ENCODE results near the gene IZUMO2. TPM values are rescaled to one million over a fixed set of nuclear protein-coding genes. Genes with fewer than 3 reads are reported as not detected.

The IZUMO2 gene
- total and polyA plus RNA-seq, 5 donors from 2014 or later, result not detected

- Mint-ChIP-seq H3K9me3 (peaks cover 0 to 8% (median 2%) of the 10 kb centered on the region in 7 donors), H3K36me3 (peaks cover 5% of the 10 kb centered on the region), H3K4me1 (peaks cover 0 to 2% (median 0%) of the 10 kb centered on the region in 4 donors), H3K27ac (no peak overlapping the region), H3K4me3 (no peak overlapping the region), H3K27me3 (peaks cover 16% of the 10 kb centered on the region)
- H3K36me3 ChIP-seq (ENCODE audit: control insufficient read depth, insufficient read depth, low read length), result no peaks in the 10 kb centered on the region
- H3K27ac ChIP-seq (ENCODE audit: insufficient read depth, low read length, poor library complexity, severe bottlenecking), result no peak overlapping the region
- no peaks in the 10 kb centered on the region for H3K9me3 ChIP-seq (ENCODE audit: control insufficient read depth in 2 of 2, low read length in 2 of 2)
- no peaks in the 10 kb centered on the region for H3K27me3 ChIP-seq (ENCODE audit: control insufficient read depth, insufficient read depth, low read length)
- ATAC-seq (ENCODE audit: low read depth in 2 of 2), result no peak
- H3K4me1 ChIP-seq (ENCODE audit: control insufficient read depth, insufficient read depth, low read length, poor library complexity, severe bottlenecking), result no peaks in the 10 kb centered on the region
- H3K4me3 ChIP-seq (ENCODE audit: low read depth, low read length), result no peak overlapping the region
- DNase-seq, result no peak
Observed at GRCh38 chr19:50196322-50196932, 33.3 kb upstream of the IZUMO2 start.

- no peaks in the 10 kb centered on the region for H3K36me3 ChIP-seq (ENCODE audit: control insufficient read depth, insufficient read depth, low read length)
- no peak overlapping the region for H3K27ac ChIP-seq (ENCODE audit: insufficient read depth, low read length, poor library complexity, severe bottlenecking)
- peaks cover 22% of the 10 kb centered on the region for H3K27me3 Mint-ChIP-seq
- no peak overlapping the region for H3K27ac Mint-ChIP-seq
- H3K27me3 ChIP-seq (ENCODE audit: control insufficient read depth, insufficient read depth, low read length), result no peaks in the 10 kb centered on the region
- ATAC-seq (ENCODE audit: low read depth in 2 of 2), result no peak
- no peak for DNase-seq
- H3K4me1 Mint-ChIP-seq, result peaks cover 0 to 2% (median 0%) of the 10 kb centered on the region in 4 donors
- peaks cover 5% of the 10 kb centered on the region for H3K36me3 Mint-ChIP-seq
- no peaks in the 10 kb centered on the region for H3K9me3 ChIP-seq (ENCODE audit: control insufficient read depth in 2 of 2, low read length in 2 of 2)
- no peaks in the 10 kb centered on the region for H3K4me1 ChIP-seq (ENCODE audit: control insufficient read depth, insufficient read depth, low read length, poor library complexity, severe bottlenecking)
- peak overlapping the region in 1 of 4 donors; percentile 69 for H3K4me3 Mint-ChIP-seq
- H3K9me3 Mint-ChIP-seq, result peaks cover 0 to 7% (median 2%) of the 10 kb centered on the region in 7 donors
- no peak overlapping the region for H3K4me3 ChIP-seq (ENCODE audit: low read depth, low read length)
Observed at GRCh38 chr19:50195224-50195623, 32.1 kb upstream of the IZUMO2 start.

- Mint-ChIP-seq H3K36me3 (peaks cover 5% of the 10 kb centered on the region), H3K9me3 (peaks cover 0 to 6% (median 2%) of the 10 kb centered on the region in 7 donors), H3K4me1 (peaks cover 0 to 2% (median 0%) of the 10 kb centered on the region in 4 donors), H3K27ac (no peak overlapping the region), H3K4me3 (no peak overlapping the region), H3K27me3 (peaks cover 13% of the 10 kb centered on the region)
- Histone ChIP-seq H3K9me3 (ENCODE audit: control insufficient read depth in 2 of 2, low read length in 2 of 2) (no peaks in the 10 kb centered on the region), H3K4me1 (ENCODE audit: control insufficient read depth, insufficient read depth, low read length, poor library complexity, severe bottlenecking) (no peaks in the 10 kb centered on the region), H3K27ac (ENCODE audit: insufficient read depth, low read length, poor library complexity, severe bottlenecking) (no peak overlapping the region), H3K27me3 (ENCODE audit: control insufficient read depth, insufficient read depth, low read length) (no peaks in the 10 kb centered on the region), H3K36me3 (ENCODE audit: control insufficient read depth, insufficient read depth, low read length) (no peaks in the 10 kb centered on the region), H3K4me3 (ENCODE audit: low read depth, low read length) (no peak overlapping the region)
- DNase-seq (no peak), ATAC-seq (ENCODE audit: low read depth in 2 of 2) (no peak)
Observed at GRCh38 chr19:50192463-50193211, 29.6 kb upstream of the IZUMO2 start.

GRCh38 chr19:50191216-50191615 lies 28.1 kb upstream of the IZUMO2 start:
- Mint-ChIP-seq H3K4me1 (peaks cover 0 to 2% (median 0%) of the 10 kb centered on the region in 4 donors), H3K27ac (no peak overlapping the region), H3K27me3 (peaks cover 13% of the 10 kb centered on the region), H3K4me3 (no peak overlapping the region), H3K36me3 (peaks cover 5% of the 10 kb centered on the region), H3K9me3 (peaks cover 0 to 6% (median 0%) of the 10 kb centered on the region in 7 donors)
- Histone ChIP-seq H3K27ac (ENCODE audit: insufficient read depth, low read length, poor library complexity, severe bottlenecking) (no peak overlapping the region), H3K4me3 (ENCODE audit: low read depth, low read length) (no peak overlapping the region), H3K27me3 (ENCODE audit: control insufficient read depth, insufficient read depth, low read length) (no peaks in the 10 kb centered on the region), H3K9me3 (ENCODE audit: control insufficient read depth in 2 of 2, low read length in 2 of 2) (no peaks in the 10 kb centered on the region), H3K4me1 (ENCODE audit: control insufficient read depth, insufficient read depth, low read length, poor library complexity, severe bottlenecking) (no peaks in the 10 kb centered on the region), H3K36me3 (ENCODE audit: control insufficient read depth, insufficient read depth, low read length) (no peaks in the 10 kb centered on the region)
- ATAC-seq (ENCODE audit: low read depth in 2 of 2), result no peak
- no peak for DNase-seq

GRCh38 chr19:50190439-50190891 lies 27.4 kb upstream of the IZUMO2 start:
- Histone ChIP-seq H3K9me3 (ENCODE audit: control insufficient read depth in 2 of 2, low read length in 2 of 2) (no peaks in the 10 kb centered on the region), H3K4me1 (ENCODE audit: control insufficient read depth, insufficient read depth, low read length, poor library complexity, severe bottlenecking) (no peaks in the 10 kb centered on the region), H3K36me3 (ENCODE audit: control insufficient read depth, insufficient read depth, low read length) (no peaks in the 10 kb centered on the region), H3K27ac (ENCODE audit: insufficient read depth, low read length, poor library complexity, severe bottlenecking) (no peak overlapping the region), H3K27me3 (ENCODE audit: control insufficient read depth, insufficient read depth, low read length) (no peaks in the 10 kb centered on the region), H3K4me3 (ENCODE audit: low read depth, low read length) (no peak overlapping the region)
- ATAC-seq (ENCODE audit: low read depth in 2 of 2), result no peak
- Mint-ChIP-seq H3K9me3 (peaks cover 0 to 5% (median 0%) of the 10 kb centered on the region in 7 donors), H3K4me3 (no peak overlapping the region), H3K36me3 (peaks cover 5% of the 10 kb centered on the region), H3K27ac (no peak overlapping the region), H3K4me1 (peaks cover 0 to 2% (median 0%) of the 10 kb centered on the region in 4 donors), H3K27me3 (peaks cover 13% of the 10 kb centered on the region)
- no peak for DNase-seq

- no peak overlapping the region for H3K4me3 Mint-ChIP-seq
Observed at GRCh38 chr19:50189331-50189730, 26.2 kb upstream of the IZUMO2 start.

GRCh38 chr19:50187937-50188336 lies 24.9 kb upstream of the IZUMO2 start:
- Mint-ChIP-seq H3K9me3 (peaks cover 0 to 3% (median 0%) of the 10 kb centered on the region in 7 donors), H3K36me3 (peaks cover 5% of the 10 kb centered on the region), H3K4me3 (no peak overlapping the region), H3K27me3 (peaks cover 13% of the 10 kb centered on the region), H3K4me1 (peaks cover 0 to 2% (median 0%) of the 10 kb centered on the region in 4 donors), H3K27ac (no peak overlapping the region)
- H3K27me3 ChIP-seq (ENCODE audit: control insufficient read depth, insufficient read depth, low read length), result no peaks in the 10 kb centered on the region
- H3K9me3 ChIP-seq (ENCODE audit: control insufficient read depth in 2 of 2, low read length in 2 of 2), result no peaks in the 10 kb centered on the region
- DNase-seq, result no peak
- H3K36me3 ChIP-seq (ENCODE audit: control insufficient read depth, insufficient read depth, low read length), result no peaks in the 10 kb centered on the region
- no peak overlapping the region for H3K4me3 ChIP-seq (ENCODE audit: low read depth, low read length)
- no peaks in the 10 kb centered on the region for H3K4me1 ChIP-seq (ENCODE audit: control insufficient read depth, insufficient read depth, low read length, poor library complexity, severe bottlenecking)
- no peak for ATAC-seq (ENCODE audit: low read depth in 2 of 2)
- H3K27ac ChIP-seq (ENCODE audit: insufficient read depth, low read length, poor library complexity, severe bottlenecking), result no peak overlapping the region

More at GRCh38 chr19:50189331-50189730, 26.2 kb upstream of the IZUMO2 start:
- Histone ChIP-seq H3K27me3 (ENCODE audit: control insufficient read depth, insufficient read depth, low read length) (no peaks in the 10 kb centered on the region), H3K4me1 (ENCODE audit: control insufficient read depth, insufficient read depth, low read length, poor library complexity, severe bottlenecking) (no peaks in the 10 kb centered on the region), H3K9me3 (ENCODE audit: control insufficient read depth in 2 of 2, low read length in 2 of 2) (no peaks in the 10 kb centered on the region), H3K36me3 (ENCODE audit: control insufficient read depth, insufficient read depth, low read length) (no peaks in the 10 kb centered on the region), H3K4me3 (ENCODE audit: low read depth, low read length) (no peak overlapping the region), H3K27ac (ENCODE audit: insufficient read depth, low read length, poor library complexity, severe bottlenecking) (no peak overlapping the region)
- ATAC-seq (ENCODE audit: low read depth in 2 of 2), result no peak
- H3K9me3 Mint-ChIP-seq, result peaks cover 0 to 5% (median 0%) of the 10 kb centered on the region in 7 donors
- H3K36me3 Mint-ChIP-seq, result peaks cover 5% of the 10 kb centered on the region
- H3K4me1 Mint-ChIP-seq, result peaks cover 0 to 2% (median 0%) of the 10 kb centered on the region in 4 donors
- no peak for DNase-seq
- peaks cover 13% of the 10 kb centered on the region for H3K27me3 Mint-ChIP-seq
- no peak overlapping the region for H3K27ac Mint-ChIP-seq

Data from CD4-positive, CD25-positive, alpha-beta regulatory T cell (primary cell).